Measurements from ENCODE around the gene TTLL3. TPM values are rescaled to one million over a fixed set of nuclear protein-coding genes. Genes with fewer than 3 reads are reported as not detected.

The TTLL3 gene
- total and polyA plus RNA-seq, 2 of the 13 experiments (the other 11 are each of a cell fraction or from before 2014, with no cell fraction given) = 9.5 to 51.2 TPM

GRCh38 chr3:9792405-9793160 is 17.5 kb upstream of the TTLL3 start, which contains the start of the genes ARPC4 and TADA3 (continued):
- TF ChIP-seq, protein P1, sequence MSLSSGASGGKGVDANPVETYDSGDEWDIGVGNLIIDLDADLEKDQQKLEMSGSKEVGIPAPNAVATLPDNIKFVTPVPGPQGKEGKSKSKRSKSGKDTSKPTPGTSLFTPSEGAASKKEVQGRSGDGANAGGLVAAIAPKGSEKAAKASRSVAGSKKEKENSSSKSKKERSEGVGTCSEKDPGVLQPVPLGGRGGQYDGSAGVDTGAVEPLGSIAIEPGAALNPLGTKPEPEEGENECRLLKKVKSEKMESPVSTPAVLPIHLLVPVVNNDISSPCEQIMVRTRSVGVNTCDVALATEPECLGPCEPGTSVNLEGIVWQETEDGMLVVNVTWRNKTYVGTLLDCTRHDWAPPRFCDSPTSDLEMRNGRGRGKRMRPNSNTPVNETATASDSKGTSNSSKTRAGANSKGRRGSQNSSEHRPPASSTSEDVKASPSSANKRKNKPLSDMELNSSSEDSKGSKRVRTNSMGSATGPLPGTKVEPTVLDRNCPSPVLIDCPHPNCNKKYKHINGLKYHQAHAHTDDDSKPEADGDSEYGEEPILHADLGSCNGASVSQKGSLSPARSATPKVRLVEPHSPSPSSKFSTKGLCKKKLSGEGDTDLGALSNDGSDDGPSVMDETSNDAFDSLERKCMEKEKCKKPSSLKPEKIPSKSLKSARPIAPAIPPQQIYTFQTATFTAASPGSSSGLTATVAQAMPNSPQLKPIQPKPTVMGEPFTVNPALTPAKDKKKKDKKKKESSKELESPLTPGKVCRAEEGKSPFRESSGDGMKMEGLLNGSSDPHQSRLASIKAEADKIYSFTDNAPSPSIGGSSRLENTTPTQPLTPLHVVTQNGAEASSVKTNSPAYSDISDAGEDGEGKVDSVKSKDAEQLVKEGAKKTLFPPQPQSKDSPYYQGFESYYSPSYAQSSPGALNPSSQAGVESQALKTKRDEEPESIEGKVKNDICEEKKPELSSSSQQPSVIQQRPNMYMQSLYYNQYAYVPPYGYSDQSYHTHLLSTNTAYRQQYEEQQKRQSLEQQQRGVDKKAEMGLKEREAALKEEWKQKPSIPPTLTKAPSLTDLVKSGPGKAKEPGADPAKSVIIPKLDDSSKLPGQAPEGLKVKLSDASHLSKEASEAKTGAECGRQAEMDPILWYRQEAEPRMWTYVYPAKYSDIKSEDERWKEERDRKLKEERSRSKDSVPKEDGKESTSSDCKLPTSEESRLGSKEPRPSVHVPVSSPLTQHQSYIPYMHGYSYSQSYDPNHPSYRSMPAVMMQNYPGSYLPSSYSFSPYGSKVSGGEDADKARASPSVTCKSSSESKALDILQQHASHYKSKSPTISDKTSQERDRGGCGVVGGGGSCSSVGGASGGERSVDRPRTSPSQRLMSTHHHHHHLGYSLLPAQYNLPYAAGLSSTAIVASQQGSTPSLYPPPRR (CRISPR knock-in tag; IDR thresholded peaks at IDR 0.05; ENCODE audit: borderline replicate concordance) = 0 out of 2 replicates have a peak, but pooled peaks have one; percentile 44
- TF ChIP-seq ZKSCAN8 (CRISPR knock-in tag; IDR thresholded peaks at IDR 0.05; ENCODE audit: borderline replicate concordance) = peak; percentile 22; the same call in 1 of the 2 replicates
- no peak for TF ChIP-seq PREB (CRISPR knock-in tag; IDR thresholded peaks at IDR 0.05)
- TF ChIP-seq ELF1 (CRISPR knock-in tag; IDR thresholded peaks at IDR 0.05) = peak; percentile 96
- no peak for TF ChIP-seq ZNF703 (CRISPR knock-in tag; IDR thresholded peaks at IDR 0.05; ENCODE audit: borderline replicate concordance)
- TF ChIP-seq, protein P2, sequence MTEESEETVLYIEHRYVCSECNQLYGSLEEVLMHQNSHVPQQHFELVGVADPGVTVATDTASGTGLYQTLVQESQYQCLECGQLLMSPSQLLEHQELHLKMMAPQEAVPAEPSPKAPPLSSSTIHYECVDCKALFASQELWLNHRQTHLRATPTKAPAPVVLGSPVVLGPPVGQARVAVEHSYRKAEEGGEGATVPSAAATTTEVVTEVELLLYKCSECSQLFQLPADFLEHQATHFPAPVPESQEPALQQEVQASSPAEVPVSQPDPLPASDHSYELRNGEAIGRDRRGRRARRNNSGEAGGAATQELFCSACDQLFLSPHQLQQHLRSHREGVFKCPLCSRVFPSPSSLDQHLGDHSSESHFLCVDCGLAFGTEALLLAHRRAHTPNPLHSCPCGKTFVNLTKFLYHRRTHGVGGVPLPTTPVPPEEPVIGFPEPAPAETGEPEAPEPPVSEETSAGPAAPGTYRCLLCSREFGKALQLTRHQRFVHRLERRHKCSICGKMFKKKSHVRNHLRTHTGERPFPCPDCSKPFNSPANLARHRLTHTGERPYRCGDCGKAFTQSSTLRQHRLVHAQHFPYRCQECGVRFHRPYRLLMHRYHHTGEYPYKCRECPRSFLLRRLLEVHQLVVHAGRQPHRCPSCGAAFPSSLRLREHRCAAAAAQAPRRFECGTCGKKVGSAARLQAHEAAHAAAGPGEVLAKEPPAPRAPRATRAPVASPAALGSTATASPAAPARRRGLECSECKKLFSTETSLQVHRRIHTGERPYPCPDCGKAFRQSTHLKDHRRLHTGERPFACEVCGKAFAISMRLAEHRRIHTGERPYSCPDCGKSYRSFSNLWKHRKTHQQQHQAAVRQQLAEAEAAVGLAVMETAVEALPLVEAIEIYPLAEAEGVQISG (CRISPR knock-in tag; IDR thresholded peaks at IDR 0.05) = peak; percentile 74
- TF ChIP-seq SOX5 (CRISPR knock-in tag; IDR thresholded peaks at IDR 0.05; ENCODE audit: borderline replicate concordance) = no peak
- TF ChIP-seq, protein P3, sequence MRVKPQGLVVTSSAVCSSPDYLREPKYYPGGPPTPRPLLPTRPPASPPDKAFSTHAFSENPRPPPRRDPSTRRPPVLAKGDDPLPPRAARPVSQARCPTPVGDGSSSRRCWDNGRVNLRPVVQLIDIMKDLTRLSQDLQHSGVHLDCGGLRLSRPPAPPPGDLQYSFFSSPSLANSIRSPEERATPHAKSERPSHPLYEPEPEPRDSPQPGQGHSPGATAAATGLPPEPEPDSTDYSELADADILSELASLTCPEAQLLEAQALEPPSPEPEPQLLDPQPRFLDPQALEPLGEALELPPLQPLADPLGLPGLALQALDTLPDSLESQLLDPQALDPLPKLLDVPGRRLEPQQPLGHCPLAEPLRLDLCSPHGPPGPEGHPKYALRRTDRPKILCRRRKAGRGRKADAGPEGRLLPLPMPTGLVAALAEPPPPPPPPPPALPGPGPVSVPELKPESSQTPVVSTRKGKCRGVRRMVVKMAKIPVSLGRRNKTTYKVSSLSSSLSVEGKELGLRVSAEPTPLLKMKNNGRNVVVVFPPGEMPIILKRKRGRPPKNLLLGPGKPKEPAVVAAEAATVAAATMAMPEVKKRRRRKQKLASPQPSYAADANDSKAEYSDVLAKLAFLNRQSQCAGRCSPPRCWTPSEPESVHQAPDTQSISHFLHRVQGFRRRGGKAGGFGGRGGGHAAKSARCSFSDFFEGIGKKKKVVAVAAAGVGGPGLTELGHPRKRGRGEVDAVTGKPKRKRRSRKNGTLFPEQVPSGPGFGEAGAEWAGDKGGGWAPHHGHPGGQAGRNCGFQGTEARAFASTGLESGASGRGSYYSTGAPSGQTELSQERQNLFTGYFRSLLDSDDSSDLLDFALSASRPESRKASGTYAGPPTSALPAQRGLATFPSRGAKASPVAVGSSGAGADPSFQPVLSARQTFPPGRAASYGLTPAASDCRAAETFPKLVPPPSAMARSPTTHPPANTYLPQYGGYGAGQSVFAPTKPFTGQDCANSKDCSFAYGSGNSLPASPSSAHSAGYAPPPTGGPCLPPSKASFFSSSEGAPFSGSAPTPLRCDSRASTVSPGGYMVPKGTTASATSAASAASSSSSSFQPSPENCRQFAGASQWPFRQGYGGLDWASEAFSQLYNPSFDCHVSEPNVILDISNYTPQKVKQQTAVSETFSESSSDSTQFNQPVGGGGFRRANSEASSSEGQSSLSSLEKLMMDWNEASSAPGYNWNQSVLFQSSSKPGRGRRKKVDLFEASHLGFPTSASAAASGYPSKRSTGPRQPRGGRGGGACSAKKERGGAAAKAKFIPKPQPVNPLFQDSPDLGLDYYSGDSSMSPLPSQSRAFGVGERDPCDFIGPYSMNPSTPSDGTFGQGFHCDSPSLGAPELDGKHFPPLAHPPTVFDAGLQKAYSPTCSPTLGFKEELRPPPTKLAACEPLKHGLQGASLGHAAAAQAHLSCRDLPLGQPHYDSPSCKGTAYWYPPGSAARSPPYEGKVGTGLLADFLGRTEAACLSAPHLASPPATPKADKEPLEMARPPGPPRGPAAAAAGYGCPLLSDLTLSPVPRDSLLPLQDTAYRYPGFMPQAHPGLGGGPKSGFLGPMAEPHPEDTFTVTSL (CRISPR knock-in tag; IDR thresholded peaks at IDR 0.05; ENCODE audit: borderline replicate concordance) = no peak
- peak; percentile 50 for TF ChIP-seq MAX (IDR thresholded peaks at IDR 0.05)
- TF ChIP-seq ZNF224 (CRISPR knock-in tag; IDR thresholded peaks at IDR 0.05) = 0 out of 2 replicates have a peak, but pooled peaks have one; percentile 36
- no peak; the same call in 1 of the 2 replicates for TF ChIP-seq HDAC2 (CRISPR knock-in tag; IDR thresholded peaks at IDR 0.05)
- TF ChIP-seq GABPA (IDR thresholded peaks at IDR 0.05; ENCODE audit: low read depth, low read length) = peak; percentile 80
- peak; percentile 93 for TF ChIP-seq GABPA (CRISPR knock-in tag; IDR thresholded peaks at IDR 0.05; ENCODE audit: low read depth)
- no peak for TF ChIP-seq CENPX (CRISPR knock-in tag; IDR thresholded peaks at IDR 0.05)

Measured in HepG2 (cell line).